ENCODE data around the gene TNRC6A. TPM values are rescaled to one million over a fixed set of nuclear protein-coding genes. Genes with fewer than 3 reads are reported as not detected.

The TNRC6A gene
- total and polyA plus RNA-seq, 10 of the 15 experiments (the other 5 are each of a cell fraction or from before 2014, with no cell fraction given) = 4.6 to 41.3 (median 29.7) TPM

GRCh38 chr16:24836836-24837235 is 107.4 kb downstream of the TNRC6A start:
- ChIA-PET CTCF (no interaction called here), SMC1A (ENCODE audit: uncharacterized antibody, unreplicated experiment) (no interaction called here), RAD21 (ENCODE audit: unreplicated experiment) (no interaction called here), POLR2A (no interaction called here)
- TF ChIP-seq FOXM1 (IDR thresholded peaks at IDR 0.05; ENCODE audit: low read depth, low read length) (no peak), ZBTB40 (IDR thresholded peaks at IDR 0.05; ENCODE audit: borderline replicate concordance) (peak; percentile 50; the same call in 1 of the 2 replicates), CEBPB (IDR thresholded peaks at IDR 0.05; ENCODE audit: borderline replicate concordance in 1 of 2, low read depth in 2 of 2, low read length in 2 of 2) (no peak)
- no peaks in the 10 kb centered on the region for H3K9me3 ChIP-seq (replicated peaks; ENCODE audit: control insufficient read depth, insufficient read depth, low read length)
- H3K9ac ChIP-seq (ENCODE audit: control insufficient read depth, insufficient read depth, low read length) = no peak overlapping the region
- ATAC-seq = no peak
- WGBS (ENCODE audit: insufficient coverage, insufficient replicate concordance, low lambda C conversion rate, missing lambda C conversion rate) = 83% methylated on average over 6 of the region's 6 CpGs
- H2AFZ ChIP-seq (ENCODE audit: control insufficient read depth, low read depth, low read length) = no peak overlapping the region
- BruUV-seq (replicated peaks) = no TSS peak
- no peaks in the 10 kb centered on the region for H3K4me1 ChIP-seq (ENCODE audit: control insufficient read depth, insufficient read depth, low read length)
- H3K4me2 ChIP-seq (ENCODE audit: control insufficient read depth, insufficient read depth) = no peak overlapping the region
- intact Hi-C loops (cut with micrococcal nuclease; ENCODE audit: unreplicated experiment) = loop anchor here (10.0 kb wide), 2 partner anchors 278 to 388 kb away; partner anchors contain the start of gene LCMT1
- H3K4me3 ChIP-seq = no peak overlapping the region
- no peaks in the 10 kb centered on the region for H3K36me3 ChIP-seq (ENCODE audit: control insufficient read depth in 2 of 2, insufficient read depth in 2 of 2, low read length in 1 of 2)
- H4K20me1 ChIP-seq (ENCODE audit: control insufficient read depth, insufficient read depth) = no peaks in the 10 kb centered on the region
- FAIRE-seq = no peak
- no peak for DNase-seq (ENCODE audit: low read depth, low spot score)
- H3K27me3 ChIP-seq (replicated peaks in 1 of 2; ENCODE audit: control insufficient read depth in 2 of 2, insufficient read depth in 2 of 2, low read length in 1 of 2) = no peaks in the 10 kb centered on the region
- no peaks in the 10 kb centered on the region for H3K79me2 ChIP-seq (ENCODE audit: control insufficient read depth, insufficient read depth, low read length)
- H3K27ac ChIP-seq (ENCODE audit: control insufficient read depth, insufficient read depth) = no peak overlapping the region
- in situ Hi-C loops (cut with MboI) = no loop called here
